IPS-18c (cell line): Measurements from ENCODE around the gene MTHFD1L.

Experiments
- H3K4me3 ChIP-seq: 2 replicates; pipeline ENCODE4 v1.7.0; 2013; ENCODE audit warnings: low read depth, mild to moderate bottlenecking, low read length, moderate library complexity; ENCODE audit not compliant: insufficient read depth
- H3K9me3 ChIP-seq: one replicate; pipeline ENCODE4 v1.6.1; 2013; ENCODE audit warnings: mild to moderate bottlenecking, low read length, moderate library complexity; ENCODE audit not compliant: control insufficient read depth, insufficient read depth

Gene MTHFD1L

DNA sequence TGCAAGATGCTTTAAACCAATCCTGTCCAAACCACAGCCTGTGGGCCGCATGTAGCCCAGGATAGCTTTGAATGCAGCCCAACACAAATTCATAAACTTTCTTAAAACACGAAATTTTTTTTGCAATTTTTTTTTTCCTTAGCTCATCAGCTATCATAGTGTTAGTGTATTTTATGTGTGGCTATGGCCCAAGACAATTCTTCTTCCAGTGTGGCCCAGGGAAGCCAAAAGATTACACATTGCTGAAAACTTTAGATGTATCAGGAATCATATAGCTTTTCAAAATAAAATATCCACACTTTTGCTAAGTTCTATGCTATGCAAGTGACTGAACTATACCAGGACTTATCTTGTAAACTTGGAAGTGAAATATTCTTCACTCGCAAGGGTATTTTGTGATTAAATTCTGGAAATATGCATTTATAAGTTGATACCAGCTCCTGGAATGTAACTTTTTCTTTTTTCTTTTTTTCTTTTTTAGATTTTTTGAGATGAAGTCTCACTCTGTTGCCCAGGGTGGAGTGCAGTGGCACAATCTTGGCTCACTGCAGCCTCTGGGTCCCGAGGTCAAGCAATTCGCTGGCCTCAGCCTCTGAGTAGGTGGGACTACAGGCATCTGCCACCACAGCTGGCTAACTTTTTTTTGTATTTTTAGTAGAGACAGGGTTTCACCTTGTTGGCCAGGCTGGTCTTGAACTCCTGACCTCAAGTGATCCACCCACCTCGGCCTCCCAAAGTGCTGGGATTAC lies 49.8 kb downstream of the MTHFD1L start:
- no peaks in the 10 kb centered on the region for H3K9me3 ChIP-seq
- no peak overlapping the region for H3K4me3 ChIP-seq

DNA sequence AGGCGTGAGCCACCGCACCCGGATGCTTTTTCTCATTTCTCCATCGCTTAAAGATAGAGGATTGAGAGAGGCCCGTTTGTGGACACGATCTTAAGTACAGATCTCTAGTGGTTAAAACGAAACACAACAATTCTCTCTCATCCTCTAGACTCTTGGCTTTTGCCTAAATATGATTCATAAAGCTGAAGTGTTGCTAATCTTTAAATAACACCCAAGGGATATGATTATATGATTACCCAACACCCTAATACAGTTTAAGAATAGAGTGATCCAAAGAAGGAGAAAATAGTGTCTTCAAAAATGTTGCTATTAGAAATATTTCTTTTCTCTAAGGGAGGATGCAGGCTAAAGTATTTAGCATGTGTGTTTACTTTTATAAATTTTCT lies 50.4 kb downstream of the MTHFD1L start:
- no peaks in the 10 kb centered on the region for H3K9me3 ChIP-seq
- no peak overlapping the region for H3K4me3 ChIP-seq

DNA sequence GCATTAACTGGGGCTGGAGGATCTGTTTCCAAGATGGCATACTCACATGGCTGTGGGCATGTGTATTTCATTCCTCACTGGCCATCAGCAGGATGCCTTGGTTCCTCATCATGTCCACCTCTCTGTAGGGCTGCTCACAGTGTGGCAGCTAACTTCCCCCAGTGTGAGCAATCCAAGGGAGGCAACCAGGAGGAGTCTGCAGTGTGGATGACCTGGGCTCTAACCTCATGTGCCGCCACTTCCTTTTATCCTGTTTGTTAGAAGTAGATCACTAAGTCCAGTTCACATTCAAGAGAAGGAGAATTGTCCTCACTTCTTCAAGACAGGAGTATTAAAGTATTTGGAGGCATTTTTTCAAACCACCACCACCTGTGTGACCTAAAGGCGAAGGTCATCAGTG lies 54.4 kb downstream of the MTHFD1L start:
- Histone ChIP-seq H3K4me3 (no peak overlapping the region), H3K9me3 (no peaks in the 10 kb centered on the region)

DNA sequence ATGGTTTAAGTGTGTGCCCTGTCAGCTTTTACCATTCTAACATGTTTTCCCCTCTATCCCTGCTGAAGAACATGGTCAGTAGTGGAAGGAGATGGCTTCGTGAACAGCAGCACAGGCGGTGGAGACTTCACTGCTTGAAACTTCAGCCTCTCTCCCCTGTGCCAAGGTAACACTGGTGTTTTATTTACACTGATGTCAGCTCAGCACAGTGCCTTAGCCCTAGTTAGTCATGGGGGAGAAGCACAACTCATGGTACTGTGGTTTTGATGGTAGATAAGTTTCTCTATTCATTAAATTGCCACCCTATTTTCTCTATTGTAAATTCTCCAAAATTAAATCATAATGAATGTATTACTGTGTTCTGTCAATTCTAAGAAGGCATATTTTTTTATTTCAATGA lies 56.6 kb downstream of the MTHFD1L start:
- Histone ChIP-seq H3K4me3 (no peak overlapping the region), H3K9me3 (no peaks in the 10 kb centered on the region)

DNA sequence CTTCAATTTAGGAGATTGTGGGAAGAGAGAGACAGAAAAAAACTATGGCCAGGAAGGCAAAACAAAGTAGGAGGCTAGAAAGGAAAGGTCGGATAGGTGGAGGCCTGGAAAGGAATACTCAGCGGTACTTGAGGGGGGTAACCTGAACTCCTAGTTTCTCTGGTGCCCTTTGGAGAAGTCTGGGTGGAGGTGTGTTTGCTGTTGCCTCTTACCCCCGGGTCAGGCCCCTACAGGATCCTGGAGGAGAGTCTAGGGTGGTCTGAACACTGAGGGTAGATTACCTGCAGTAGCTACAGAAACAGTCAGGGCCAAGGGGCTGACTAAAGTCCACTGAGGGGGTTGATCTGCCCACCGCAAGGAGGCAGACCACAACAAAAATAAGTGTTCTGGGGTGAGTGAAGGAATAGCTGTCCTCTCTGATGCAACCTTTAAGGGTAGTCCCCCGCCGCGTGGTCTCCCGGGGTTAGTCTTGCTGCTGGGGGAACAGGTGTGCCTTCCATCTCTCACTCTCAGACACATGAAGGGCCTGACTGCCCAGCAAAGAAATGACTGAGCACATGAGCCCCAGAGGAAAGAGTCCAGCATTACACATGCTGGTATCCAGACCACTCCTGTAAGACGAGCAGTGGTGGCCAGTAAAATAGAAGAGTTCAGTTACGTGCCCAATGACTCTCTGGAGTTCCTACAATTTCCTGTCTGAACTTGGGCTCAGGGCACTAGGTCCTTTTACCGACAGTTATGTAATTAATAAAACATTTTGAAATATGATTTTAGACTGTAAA lies 59.5 kb downstream of the MTHFD1L start:
- no peaks in the 10 kb centered on the region for H3K9me3 ChIP-seq
- H3K4me3 ChIP-seq: no peak overlapping the region

DNA sequence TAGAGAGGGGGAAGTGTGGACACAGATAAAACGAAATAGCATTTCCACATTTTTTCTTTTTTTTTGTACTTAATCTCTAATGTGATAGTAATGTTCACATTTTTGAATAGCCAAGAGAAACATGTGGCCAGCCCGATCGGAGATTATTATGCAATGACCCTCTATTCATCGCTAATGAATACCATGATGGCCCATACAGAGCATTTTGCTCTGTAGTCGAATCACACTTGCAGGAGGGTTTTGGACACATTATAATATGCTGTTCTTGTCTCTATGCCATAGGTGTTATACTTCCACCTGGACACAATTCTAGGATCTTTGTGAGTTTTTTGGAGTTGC lies 60.1 kb downstream of the MTHFD1L start:
- Histone ChIP-seq H3K9me3 (no peaks in the 10 kb centered on the region), H3K4me3 (no peak overlapping the region)

DNA sequence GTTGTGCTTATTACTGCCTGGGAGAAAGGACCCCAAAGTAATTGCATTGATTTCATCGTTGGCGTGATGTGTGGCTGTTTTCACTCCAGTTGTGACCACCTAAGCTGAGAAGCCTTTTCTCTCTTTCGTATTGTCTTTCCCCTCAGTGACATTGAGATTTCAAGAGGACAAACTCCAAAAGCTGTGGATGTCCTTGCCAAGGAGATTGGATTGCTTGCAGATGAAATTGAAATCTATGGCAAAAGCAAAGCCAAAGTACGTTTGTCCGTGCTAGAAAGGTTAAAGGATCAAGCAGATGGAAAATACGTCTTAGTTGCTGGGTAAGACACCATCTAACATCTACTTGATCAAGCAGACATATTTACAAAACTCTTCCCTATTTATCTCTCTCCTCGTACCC lies 60.5 kb downstream of the MTHFD1L start:
- no peaks in the 10 kb centered on the region for H3K9me3 ChIP-seq
- H3K4me3 ChIP-seq: no peak overlapping the region

DNA sequence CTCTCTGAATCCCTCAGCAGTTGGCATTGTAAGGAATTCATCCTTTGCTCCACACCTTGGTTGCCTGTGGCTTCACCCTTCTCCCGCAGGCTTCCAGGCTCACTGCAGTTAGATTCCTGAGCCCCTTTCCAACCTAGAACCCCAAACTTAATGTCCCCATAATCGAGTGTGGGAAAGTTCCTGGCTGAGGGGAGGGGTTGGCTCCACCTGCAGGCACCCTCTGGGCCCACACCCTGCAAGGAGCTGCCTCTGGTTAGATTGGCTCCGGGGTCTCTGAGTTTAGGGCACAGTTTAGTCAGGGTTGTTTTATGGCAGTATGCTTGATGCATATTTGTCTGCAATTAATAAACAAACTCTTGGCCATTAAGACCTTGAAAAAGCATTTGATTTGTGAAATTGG lies 63.4 kb downstream of the MTHFD1L start:
- Histone ChIP-seq H3K4me3 (no peak overlapping the region), H3K9me3 (no peaks in the 10 kb centered on the region)

DNA sequence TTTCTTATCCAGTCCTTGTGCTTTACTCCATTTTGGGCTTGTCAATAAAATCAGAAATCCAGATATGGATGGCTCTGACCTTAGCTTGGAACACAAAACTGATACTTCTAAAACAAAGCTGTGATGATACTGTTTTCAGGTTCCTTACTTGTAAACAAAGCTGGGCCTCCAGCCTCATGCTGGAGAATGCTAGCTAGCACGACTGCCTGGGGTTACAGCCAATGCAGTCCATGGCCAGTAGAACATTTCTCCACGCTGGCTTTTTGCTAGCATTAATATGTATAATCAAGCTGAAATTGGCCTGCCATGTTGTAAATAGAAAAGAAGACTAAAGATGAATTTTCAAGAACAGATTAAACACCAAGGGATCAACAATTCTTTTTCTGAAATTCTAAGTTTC lies 63.9 kb downstream of the MTHFD1L start:
- Histone ChIP-seq H3K9me3 (no peaks in the 10 kb centered on the region), H3K4me3 (no peak overlapping the region)

DNA sequence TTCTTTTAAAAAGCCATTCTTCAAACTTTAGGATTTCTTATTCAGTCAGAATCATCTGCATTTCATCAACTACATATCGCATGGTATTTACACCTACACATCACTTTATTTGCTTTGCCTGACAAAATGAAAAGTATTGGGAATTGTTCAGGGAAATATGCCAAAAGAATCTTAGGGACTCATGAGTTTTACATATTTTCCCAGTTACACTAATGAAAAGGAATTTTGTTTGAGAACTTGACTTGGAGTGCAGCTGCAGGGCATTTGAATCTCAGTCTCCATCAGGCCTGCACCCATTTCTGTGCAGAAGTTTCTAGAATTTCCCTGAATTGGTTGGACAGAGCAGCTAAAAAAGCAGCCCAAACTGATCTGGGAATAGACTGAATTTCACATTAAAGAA lies 65.3 kb downstream of the MTHFD1L start:
- no peaks in the 10 kb centered on the region for H3K9me3 ChIP-seq

DNA sequence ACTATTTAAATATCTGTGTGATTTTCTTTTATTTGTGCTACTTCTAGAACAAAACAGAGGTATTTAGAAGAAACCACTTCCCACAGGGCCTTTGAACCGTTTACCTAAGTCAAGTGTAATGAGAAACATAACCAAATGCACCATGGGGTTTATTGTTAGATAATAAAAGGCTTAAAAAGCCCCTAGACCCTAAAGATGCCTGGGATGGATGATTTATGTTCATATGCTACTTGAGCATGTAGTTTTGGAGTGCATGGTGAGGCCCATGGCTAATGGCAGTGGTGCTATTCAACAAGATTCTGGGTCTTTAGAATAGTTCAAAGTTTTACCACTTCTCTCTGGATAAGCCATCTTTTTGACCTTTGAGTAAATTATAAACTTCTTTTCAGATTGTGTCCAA lies 65.9 kb downstream of the MTHFD1L start:
- H3K9me3 ChIP-seq: no peaks in the 10 kb centered on the region
- H3K4me3 ChIP-seq: no peak overlapping the region

More for the DNA sequence above, 65.3 kb downstream of the MTHFD1L start:
- H3K4me3 ChIP-seq: no peak overlapping the region

DNA sequence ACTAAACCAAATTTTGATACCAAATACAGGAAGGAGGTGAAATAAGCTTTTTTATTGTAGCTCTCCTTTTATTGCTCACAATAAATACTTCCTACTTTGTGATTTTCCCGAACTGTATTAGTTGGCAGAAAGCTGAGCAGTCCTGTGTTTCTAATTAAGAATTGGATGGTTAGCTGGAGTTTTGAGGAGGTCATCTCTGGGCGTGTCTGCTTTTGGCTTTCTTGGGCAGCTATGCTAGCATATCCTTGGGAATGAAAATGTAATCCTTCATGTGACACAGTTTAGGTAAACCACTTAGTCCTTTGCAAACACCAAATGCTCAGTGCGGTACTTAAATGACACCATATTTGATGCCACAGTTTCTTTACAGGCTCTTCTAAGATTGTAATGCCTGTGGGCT lies 67.5 kb downstream of the MTHFD1L start:
- H3K4me3 ChIP-seq: no peak overlapping the region
- no peaks in the 10 kb centered on the region for H3K9me3 ChIP-seq

DNA sequence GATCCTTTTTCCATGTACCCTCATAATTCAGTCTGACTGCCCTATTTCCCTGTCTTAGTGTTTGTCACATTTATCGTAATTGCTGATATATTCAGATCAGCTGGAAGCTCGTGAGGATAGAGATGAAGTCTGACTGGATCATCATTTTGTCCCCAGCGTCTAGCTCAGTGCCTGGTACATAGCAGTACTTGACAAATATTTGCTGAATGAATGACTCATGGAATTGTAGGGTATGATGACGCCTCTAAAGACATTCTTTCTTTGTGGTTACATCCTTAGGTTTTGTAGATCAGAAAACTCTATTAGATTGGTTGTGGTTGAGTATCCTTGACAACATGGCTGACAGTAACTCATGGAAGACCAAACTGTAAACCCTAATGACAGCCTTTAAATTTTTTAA lies 68.9 kb downstream of the MTHFD1L start:
- no peak overlapping the region for H3K4me3 ChIP-seq
- H3K9me3 ChIP-seq: no peaks in the 10 kb centered on the region

DNA sequence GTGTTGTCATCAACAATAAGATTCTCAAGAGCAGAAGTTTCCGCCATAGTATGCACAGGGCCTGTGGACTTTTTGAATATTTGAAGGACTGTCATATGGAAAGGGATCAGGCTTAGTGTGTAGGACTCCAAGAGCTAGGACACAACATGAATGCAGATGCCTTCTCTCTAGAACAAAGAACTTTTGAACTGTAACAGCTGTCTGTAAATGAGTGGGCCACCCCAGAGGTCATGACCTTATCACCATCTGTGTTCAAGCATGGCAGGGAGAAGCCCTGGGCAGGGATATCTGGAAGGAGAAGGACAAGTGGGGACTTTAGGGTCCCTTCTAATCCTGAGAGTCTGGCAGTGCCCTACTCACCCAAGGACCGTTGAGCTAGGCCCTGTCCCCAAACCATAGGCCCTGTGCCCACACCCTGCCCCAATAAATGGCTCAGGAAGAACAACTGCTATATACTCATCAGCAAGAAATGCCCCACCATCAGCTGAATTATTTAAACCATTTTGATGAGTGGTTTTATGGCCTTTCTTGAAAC lies 70.6 kb downstream of the MTHFD1L start:
- Histone ChIP-seq H3K4me3 (no peak overlapping the region), H3K9me3 (no peaks in the 10 kb centered on the region)

DNA sequence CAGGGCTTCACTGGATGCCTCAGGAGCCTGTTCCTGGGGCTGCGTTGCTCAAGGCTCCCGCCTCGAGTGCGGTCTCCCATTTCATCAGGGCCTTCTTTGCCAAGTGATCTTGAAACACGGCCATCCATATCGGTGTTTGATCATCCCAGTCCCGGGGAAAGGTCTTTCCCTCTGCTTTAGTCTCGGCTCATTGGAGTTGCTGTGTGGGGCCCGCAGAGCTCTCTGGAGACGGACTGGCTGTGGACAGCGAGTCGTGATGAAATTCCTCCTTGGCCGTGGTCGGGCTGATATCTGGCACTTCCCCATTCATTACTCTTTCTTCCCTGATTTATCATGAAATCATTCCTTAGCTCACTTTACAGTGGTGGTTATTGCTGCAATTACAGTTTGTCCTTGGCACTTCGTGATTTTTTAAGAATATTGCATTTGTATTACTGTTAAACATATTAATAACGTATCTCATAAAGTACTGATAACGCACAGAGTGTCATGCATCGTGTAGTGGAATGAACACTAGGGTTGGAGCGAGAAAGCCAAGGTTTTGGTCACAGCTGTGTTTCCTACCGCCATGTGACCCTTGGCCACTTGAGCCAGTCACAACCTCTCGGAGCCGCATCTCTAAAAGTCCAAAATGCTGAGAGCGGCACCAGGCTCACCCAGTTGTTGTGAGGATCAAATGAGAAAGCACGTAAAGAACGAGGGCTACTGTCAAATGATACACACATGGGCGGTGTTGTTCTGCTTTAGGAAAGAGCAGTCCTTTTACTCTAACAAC lies 71.8 kb downstream of the MTHFD1L start:
- Histone ChIP-seq H3K9me3 (no peaks in the 10 kb centered on the region), H3K4me3 (no peak overlapping the region)

DNA sequence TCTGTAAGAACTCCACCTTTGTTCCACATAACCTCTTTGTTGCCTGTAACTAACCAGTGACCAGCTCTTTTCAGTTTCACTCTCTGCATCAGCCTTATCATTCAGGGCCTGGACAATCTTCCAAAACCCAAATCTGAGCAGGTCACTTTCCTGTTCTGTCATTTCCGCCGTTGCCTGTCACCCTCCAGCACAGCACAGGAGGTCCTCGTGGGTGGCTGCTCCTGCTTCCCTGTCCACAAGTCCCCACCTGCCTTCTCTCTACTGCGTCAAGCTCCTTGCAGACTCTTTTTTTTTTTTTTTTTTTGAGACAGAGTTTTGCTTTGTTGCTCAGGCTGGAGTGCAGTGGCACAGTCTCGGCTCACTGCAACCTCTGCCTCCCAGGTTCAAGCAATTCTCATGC lies 73.9 kb downstream of the MTHFD1L start:
- no peak overlapping the region for H3K4me3 ChIP-seq
- no peaks in the 10 kb centered on the region for H3K9me3 ChIP-seq

DNA sequence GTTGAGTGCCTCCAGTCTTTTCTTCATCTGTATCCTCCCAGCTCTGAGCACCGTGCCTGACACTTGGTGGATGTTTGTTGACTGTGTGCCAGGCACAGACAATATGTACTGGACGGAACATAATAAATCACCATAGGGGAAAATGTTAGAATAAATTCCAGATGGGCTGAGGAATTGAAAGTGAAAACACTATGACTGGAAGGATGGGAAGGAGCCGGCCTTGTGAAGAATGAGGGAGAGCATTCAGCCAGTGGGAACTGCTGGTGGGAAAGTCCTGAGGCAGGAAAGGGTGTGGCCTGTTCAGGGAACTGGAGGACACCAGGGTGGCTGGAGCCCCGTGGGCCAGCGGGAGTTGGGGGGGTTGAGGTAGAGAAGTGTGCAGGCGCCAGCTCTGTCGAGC lies 75.4 kb downstream of the MTHFD1L start:
- Histone ChIP-seq H3K4me3 (no peak overlapping the region), H3K9me3 (no peaks in the 10 kb centered on the region)

DNA sequence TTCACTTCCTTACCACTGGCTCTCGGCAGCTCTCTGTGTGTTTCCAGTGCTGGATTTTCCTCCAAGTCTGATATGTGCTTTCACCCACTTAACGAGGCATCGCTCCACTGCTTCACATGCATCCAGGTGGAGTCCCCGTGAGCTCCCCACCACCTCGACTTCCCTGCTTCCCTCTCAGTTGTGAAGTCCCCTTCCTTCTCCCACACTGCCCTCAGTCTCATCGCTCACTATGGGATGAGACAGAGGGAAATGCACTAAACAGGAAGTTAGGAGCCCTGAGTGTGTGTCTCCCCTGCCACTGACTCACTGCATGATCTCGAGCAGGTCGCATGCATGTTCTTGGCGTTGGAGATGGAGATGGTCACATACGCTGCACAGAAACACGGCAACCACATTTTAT lies 84.0 kb downstream of the MTHFD1L start:
- H3K9me3 ChIP-seq: no peaks in the 10 kb centered on the region
- no peak overlapping the region for H3K4me3 ChIP-seq
